HEK293 (cell line): ENCODE results near the gene VPS51.
A peak's percentile ranks its signal among the peaks of the same experiment; 100 is the strongest.

Experiments
- FEZF1 ChIP-seq: fragments of 450-650 bp; formaldehyde crosslinking; IDR thresholded peaks from 2 replicates; pipeline ENCODE4 v1.5.1; 2016; ENCODE audit warnings: missing biosample characterization, missing genetic modification characterization
- MZF1 ChIP-seq: fragments of 450-650 bp; formaldehyde crosslinking; IDR thresholded peaks from 2 replicates; pipeline ENCODE4 v1.5.1; 2017; ENCODE audit warnings: missing biosample characterization, missing genetic modification characterization, borderline replicate concordance
- OSR2 ChIP-seq: fragments of 450-650 bp; formaldehyde crosslinking; IDR thresholded peaks from 2 replicates; pipeline ENCODE4 v1.5.1; 2016; ENCODE audit warnings: missing biosample characterization, missing genetic modification characterization
- SP7 ChIP-seq: fragments of 450-650 bp; formaldehyde crosslinking; IDR thresholded peaks from 2 replicates; pipeline ENCODE4 v1.5.1; 2016; ENCODE audit warnings: missing biosample characterization, missing genetic modification characterization
- ZBTB17 ChIP-seq: fragments of 450-650 bp; formaldehyde crosslinking; IDR thresholded peaks from 2 replicates; pipeline ENCODE4 v1.5.1; 2016; ENCODE audit warnings: missing biosample characterization, missing genetic modification characterization
- ZBTB21 ChIP-seq: fragments of 450-650 bp; formaldehyde crosslinking; IDR thresholded peaks from 2 replicates; pipeline ENCODE4 v1.5.1; 2017; ENCODE audit warnings: missing biosample characterization, missing genetic modification characterization
- ZNF146 ChIP-seq: fragments of 450-650 bp; formaldehyde crosslinking; IDR thresholded peaks from 2 replicates; pipeline ENCODE4 v1.5.1; 2016; ENCODE audit warnings: missing biosample characterization, missing genetic modification characterization
- ZNF155 ChIP-seq: fragments of 450-650 bp; formaldehyde crosslinking; IDR thresholded peaks from 2 replicates; pipeline ENCODE4 v1.5.1; 2016; ENCODE audit warnings: missing biosample characterization, missing genetic modification characterization
- ZNF157 ChIP-seq: fragments of 450-650 bp; formaldehyde crosslinking; IDR thresholded peaks from 2 replicates; pipeline ENCODE4 v1.5.1; 2016; ENCODE audit warnings: missing biosample characterization, missing genetic modification characterization
- ZNF175 ChIP-seq: fragments of 450-650 bp; formaldehyde crosslinking; IDR thresholded peaks from 2 replicates; pipeline ENCODE4 v1.5.1; 2016; ENCODE audit warnings: missing biosample characterization, missing genetic modification characterization
- ZNF2 ChIP-seq: fragments of 450-650 bp; formaldehyde crosslinking; IDR thresholded peaks from 2 replicates; pipeline ENCODE4 v1.5.1; 2016; ENCODE audit warnings: missing biosample characterization, missing genetic modification characterization
- ZNF214 ChIP-seq: fragments of 450-650 bp; formaldehyde crosslinking; IDR thresholded peaks from 2 replicates; pipeline ENCODE4 v1.5.1; 2017; ENCODE audit warnings: missing biosample characterization, mild to moderate bottlenecking, missing genetic modification characterization, borderline replicate concordance
- ZNF23 ChIP-seq: fragments of 450-650 bp; formaldehyde crosslinking; IDR thresholded peaks from 2 replicates; pipeline ENCODE4 v1.5.1; 2016; ENCODE audit warnings: missing biosample characterization, missing genetic modification characterization, borderline replicate concordance
- ZNF24 ChIP-seq: fragments of 450-650 bp; formaldehyde crosslinking; IDR thresholded peaks from 2 replicates; pipeline ENCODE4 v1.5.1; 2016; ENCODE audit warnings: missing biosample characterization, missing genetic modification characterization
- ZNF248 ChIP-seq: fragments of 450-650 bp; formaldehyde crosslinking; IDR thresholded peaks from 2 replicates; pipeline ENCODE4 v1.5.1; 2017; ENCODE audit warnings: missing biosample characterization, missing genetic modification characterization
- ZNF335 ChIP-seq: fragments of 450-650 bp; formaldehyde crosslinking; conservative IDR thresholded peaks from 2 replicates; pipeline ENCODE4 v1.5.1; 2016; ENCODE audit warnings: missing biosample characterization, missing genetic modification characterization
- ZNF350 ChIP-seq: fragments of 450-650 bp; formaldehyde crosslinking; IDR thresholded peaks from 2 replicates; pipeline ENCODE4 v1.5.0; 2017; ENCODE audit warnings: missing biosample characterization, mild to moderate bottlenecking, missing genetic modification characterization
- ZNF37A ChIP-seq: fragments of 450-650 bp; IDR thresholded peaks from 2 replicates; pipeline ENCODE4 v1.5.1; 2018; ENCODE audit warnings: missing biosample characterization, missing genetic modification characterization
- ZNF433 ChIP-seq: fragments of 450-650 bp; formaldehyde crosslinking; IDR thresholded peaks from 2 replicates; pipeline ENCODE4 v1.5.1; 2016; ENCODE audit warnings: missing biosample characterization, missing genetic modification characterization, low read depth
- ZNF530 ChIP-seq: fragments of 450-650 bp; formaldehyde crosslinking; IDR thresholded peaks from 2 replicates; pipeline ENCODE4 v1.5.1; 2016; ENCODE audit warnings: low read depth, missing biosample characterization, missing genetic modification characterization
- ZNF558 ChIP-seq: fragments of 450-650 bp; formaldehyde crosslinking; IDR thresholded peaks from 2 replicates; pipeline ENCODE4 v1.5.1; 2016; ENCODE audit warnings: missing biosample characterization, missing genetic modification characterization
- ZNF621 ChIP-seq: fragments of 450-650 bp; formaldehyde crosslinking; IDR thresholded peaks from 2 replicates; pipeline ENCODE4 v1.5.1; 2017; ENCODE audit warnings: missing biosample characterization, missing genetic modification characterization
- ZNF626 ChIP-seq: fragments of 450-650 bp; sonication (Bioruptor Pico); formaldehyde crosslinking; IDR thresholded peaks from 2 replicates; pipeline ENCODE4 v1.5.1; 2018; ENCODE audit warnings: missing biosample characterization, missing genetic modification characterization, inconsistent platforms
- ZNF707 ChIP-seq: fragments of 450-650 bp; formaldehyde crosslinking; IDR thresholded peaks from 2 replicates; pipeline ENCODE4 v1.5.1; 2016; ENCODE audit warnings: missing biosample characterization, missing genetic modification characterization
- ZNF777 ChIP-seq: fragments of 450-650 bp; formaldehyde crosslinking; IDR thresholded peaks from 2 replicates; pipeline ENCODE4 v1.5.1; 2017; ENCODE audit warnings: missing biosample characterization, missing genetic modification characterization, borderline replicate concordance
- ZNF830 ChIP-seq: fragments of 450-650 bp; IDR thresholded peaks from 2 replicates; pipeline ENCODE4 v1.5.0; 2018; ENCODE audit warnings: missing biosample characterization, missing genetic modification characterization, low read depth, mild to moderate bottlenecking, moderate library complexity
- ZXDB ChIP-seq: fragments of 450-650 bp; formaldehyde crosslinking; IDR thresholded peaks from 2 replicates; pipeline ENCODE4 v1.5.1; 2016; ENCODE audit warnings: missing biosample characterization, missing genetic modification characterization
- TF ChIP-seq, protein P1 (sequence below): fragments of 450-650 bp; formaldehyde crosslinking; IDR thresholded peaks from 2 replicates; pipeline ENCODE4 v1.5.1; 2016; ENCODE audit warnings: missing biosample characterization, missing genetic modification characterization, borderline replicate concordance
- TF ChIP-seq, protein P2 (sequence below): fragments of 450-650 bp; formaldehyde crosslinking; IDR thresholded peaks from 2 replicates; pipeline ENCODE4 v1.5.1; 2017; ENCODE audit warnings: missing biosample characterization, missing genetic modification characterization
- TF ChIP-seq, protein P3 (sequence below): fragments of 450-650 bp; formaldehyde crosslinking; IDR thresholded peaks from 2 replicates; pipeline ENCODE4 v1.5.1; 2016; ENCODE audit warnings: missing biosample characterization, missing genetic modification characterization, borderline replicate concordance
- TF ChIP-seq, protein P4 (sequence below): fragments of 450-650 bp; formaldehyde crosslinking; IDR thresholded peaks from 2 replicates; pipeline ENCODE4 v1.5.1; 2016; ENCODE audit warnings: missing biosample characterization, missing genetic modification characterization

VPS51 gene

GRCh38 chr11:65117206-65118096, 21.4 kb downstream of the VPS51 start, which contains the start of gene ZNHIT2 (continued):
- TF ChIP-seq, protein P1, sequence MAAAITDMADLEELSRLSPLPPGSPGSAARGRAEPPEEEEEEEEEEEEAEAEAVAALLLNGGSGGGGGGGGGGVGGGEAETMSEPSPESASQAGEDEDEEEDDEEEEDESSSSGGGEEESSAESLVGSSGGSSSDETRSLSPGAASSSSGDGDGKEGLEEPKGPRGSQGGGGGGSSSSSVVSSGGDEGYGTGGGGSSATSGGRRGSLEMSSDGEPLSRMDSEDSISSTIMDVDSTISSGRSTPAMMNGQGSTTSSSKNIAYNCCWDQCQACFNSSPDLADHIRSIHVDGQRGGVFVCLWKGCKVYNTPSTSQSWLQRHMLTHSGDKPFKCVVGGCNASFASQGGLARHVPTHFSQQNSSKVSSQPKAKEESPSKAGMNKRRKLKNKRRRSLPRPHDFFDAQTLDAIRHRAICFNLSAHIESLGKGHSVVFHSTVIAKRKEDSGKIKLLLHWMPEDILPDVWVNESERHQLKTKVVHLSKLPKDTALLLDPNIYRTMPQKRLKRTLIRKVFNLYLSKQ (tag by site-specific recombination), result peak; percentile 49; the same call in 1 of the 2 replicates
- no peak for TF ChIP-seq ZNF350
- TF ChIP-seq ZNF23 (tag by site-specific recombination), result no peak
- TF ChIP-seq ZNF621 (tag by site-specific recombination), result no peak
- no peak for TF ChIP-seq FEZF1
- TF ChIP-seq, protein P2, sequence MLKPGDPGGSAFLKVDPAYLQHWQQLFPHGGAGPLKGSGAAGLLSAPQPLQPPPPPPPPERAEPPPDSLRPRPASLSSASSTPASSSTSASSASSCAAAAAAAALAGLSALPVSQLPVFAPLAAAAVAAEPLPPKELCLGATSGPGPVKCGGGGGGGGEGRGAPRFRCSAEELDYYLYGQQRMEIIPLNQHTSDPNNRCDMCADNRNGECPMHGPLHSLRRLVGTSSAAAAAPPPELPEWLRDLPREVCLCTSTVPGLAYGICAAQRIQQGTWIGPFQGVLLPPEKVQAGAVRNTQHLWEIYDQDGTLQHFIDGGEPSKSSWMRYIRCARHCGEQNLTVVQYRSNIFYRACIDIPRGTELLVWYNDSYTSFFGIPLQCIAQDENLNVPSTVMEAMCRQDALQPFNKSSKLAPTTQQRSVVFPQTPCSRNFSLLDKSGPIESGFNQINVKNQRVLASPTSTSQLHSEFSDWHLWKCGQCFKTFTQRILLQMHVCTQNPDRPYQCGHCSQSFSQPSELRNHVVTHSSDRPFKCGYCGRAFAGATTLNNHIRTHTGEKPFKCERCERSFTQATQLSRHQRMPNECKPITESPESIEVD (tag by site-specific recombination), result no peak
- TF ChIP-seq ZNF2 (tag by site-specific recombination), result peak; percentile 91
- TF ChIP-seq ZNF707 (tag by site-specific recombination), result no peak
- TF ChIP-seq ZNF175, result no peak
- no peak for TF ChIP-seq MZF1 (tag by site-specific recombination)
- TF ChIP-seq ZNF777 (tag by site-specific recombination), result no peak
- TF ChIP-seq, protein P3, sequence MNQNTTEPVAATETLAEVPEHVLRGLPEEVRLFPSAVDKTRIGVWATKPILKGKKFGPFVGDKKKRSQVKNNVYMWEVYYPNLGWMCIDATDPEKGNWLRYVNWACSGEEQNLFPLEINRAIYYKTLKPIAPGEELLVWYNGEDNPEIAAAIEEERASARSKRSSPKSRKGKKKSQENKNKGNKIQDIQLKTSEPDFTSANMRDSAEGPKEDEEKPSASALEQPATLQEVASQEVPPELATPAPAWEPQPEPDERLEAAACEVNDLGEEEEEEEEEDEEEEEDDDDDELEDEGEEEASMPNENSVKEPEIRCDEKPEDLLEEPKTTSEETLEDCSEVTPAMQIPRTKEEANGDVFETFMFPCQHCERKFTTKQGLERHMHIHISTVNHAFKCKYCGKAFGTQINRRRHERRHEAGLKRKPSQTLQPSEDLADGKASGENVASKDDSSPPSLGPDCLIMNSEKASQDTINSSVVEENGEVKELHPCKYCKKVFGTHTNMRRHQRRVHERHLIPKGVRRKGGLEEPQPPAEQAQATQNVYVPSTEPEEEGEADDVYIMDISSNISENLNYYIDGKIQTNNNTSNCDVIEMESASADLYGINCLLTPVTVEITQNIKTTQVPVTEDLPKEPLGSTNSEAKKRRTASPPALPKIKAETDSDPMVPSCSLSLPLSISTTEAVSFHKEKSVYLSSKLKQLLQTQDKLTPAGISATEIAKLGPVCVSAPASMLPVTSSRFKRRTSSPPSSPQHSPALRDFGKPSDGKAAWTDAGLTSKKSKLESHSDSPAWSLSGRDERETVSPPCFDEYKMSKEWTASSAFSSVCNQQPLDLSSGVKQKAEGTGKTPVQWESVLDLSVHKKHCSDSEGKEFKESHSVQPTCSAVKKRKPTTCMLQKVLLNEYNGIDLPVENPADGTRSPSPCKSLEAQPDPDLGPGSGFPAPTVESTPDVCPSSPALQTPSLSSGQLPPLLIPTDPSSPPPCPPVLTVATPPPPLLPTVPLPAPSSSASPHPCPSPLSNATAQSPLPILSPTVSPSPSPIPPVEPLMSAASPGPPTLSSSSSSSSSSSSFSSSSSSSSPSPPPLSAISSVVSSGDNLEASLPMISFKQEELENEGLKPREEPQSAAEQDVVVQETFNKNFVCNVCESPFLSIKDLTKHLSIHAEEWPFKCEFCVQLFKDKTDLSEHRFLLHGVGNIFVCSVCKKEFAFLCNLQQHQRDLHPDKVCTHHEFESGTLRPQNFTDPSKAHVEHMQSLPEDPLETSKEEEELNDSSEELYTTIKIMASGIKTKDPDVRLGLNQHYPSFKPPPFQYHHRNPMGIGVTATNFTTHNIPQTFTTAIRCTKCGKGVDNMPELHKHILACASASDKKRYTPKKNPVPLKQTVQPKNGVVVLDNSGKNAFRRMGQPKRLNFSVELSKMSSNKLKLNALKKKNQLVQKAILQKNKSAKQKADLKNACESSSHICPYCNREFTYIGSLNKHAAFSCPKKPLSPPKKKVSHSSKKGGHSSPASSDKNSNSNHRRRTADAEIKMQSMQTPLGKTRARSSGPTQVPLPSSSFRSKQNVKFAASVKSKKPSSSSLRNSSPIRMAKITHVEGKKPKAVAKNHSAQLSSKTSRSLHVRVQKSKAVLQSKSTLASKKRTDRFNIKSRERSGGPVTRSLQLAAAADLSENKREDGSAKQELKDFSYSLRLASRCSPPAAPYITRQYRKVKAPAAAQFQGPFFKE (tag by site-specific recombination), result no peak
- TF ChIP-seq ZBTB17 (tag by site-specific recombination), result peak; percentile 59
- TF ChIP-seq ZNF24 (tag by site-specific recombination), result no peak
- TF ChIP-seq ZNF530, result no peak
- TF ChIP-seq, protein P4, sequence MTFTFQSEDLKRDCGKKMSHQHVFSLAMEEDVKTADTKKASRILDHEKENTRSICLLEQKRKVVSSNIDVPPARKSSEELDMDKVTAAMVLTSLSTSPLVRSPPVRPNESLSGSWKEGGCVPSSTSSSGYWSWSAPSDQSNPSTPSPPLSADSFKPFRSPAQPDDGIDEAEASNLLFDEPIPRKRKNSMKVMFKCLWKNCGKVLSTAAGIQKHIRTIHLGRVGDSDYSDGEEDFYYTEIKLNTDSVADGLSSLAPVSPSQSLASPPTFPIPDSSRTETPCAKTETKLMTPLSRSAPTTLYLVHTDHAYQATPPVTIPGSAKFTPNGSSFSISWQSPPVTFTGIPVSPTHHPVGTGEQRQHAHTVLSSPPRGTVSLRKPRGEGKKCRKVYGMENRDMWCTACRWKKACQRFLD (tag by site-specific recombination), result no peak; the same call in 1 of the 2 replicates
- TF ChIP-seq ZNF626, result no peak
- TF ChIP-seq ZNF830 (tag by site-specific recombination), result no peak
- TF ChIP-seq ZNF248 (tag by site-specific recombination), result no peak
- no peak for TF ChIP-seq ZNF558 (tag by site-specific recombination)
- no peak for TF ChIP-seq ZNF155 (tag by site-specific recombination)
- TF ChIP-seq ZNF335 (tag by site-specific recombination), result peak; percentile 62
- TF ChIP-seq OSR2 (tag by site-specific recombination), result peak; percentile 38
- TF ChIP-seq ZNF214 (tag by site-specific recombination), result no peak
- peak; percentile 62; the same call in 1 of the 2 replicates for TF ChIP-seq ZBTB21 (tag by site-specific recombination)
- TF ChIP-seq ZNF157 (tag by site-specific recombination), result no peak
- no peak for TF ChIP-seq ZNF37A (tag by site-specific recombination)
- peak; percentile 72; the same call in 1 of the 2 replicates for TF ChIP-seq SP7 (tag by site-specific recombination)
- TF ChIP-seq ZNF433 (tag by site-specific recombination), result no peak
- peak; percentile 47; the same call in 1 of the 2 replicates for TF ChIP-seq ZNF146
- peak; percentile 76; the same call in 1 of the 2 replicates for TF ChIP-seq ZXDB (tag by site-specific recombination)
